ENCODE data around the gene SRGAP1.

- TF ChIP-seq, protein P1, sequence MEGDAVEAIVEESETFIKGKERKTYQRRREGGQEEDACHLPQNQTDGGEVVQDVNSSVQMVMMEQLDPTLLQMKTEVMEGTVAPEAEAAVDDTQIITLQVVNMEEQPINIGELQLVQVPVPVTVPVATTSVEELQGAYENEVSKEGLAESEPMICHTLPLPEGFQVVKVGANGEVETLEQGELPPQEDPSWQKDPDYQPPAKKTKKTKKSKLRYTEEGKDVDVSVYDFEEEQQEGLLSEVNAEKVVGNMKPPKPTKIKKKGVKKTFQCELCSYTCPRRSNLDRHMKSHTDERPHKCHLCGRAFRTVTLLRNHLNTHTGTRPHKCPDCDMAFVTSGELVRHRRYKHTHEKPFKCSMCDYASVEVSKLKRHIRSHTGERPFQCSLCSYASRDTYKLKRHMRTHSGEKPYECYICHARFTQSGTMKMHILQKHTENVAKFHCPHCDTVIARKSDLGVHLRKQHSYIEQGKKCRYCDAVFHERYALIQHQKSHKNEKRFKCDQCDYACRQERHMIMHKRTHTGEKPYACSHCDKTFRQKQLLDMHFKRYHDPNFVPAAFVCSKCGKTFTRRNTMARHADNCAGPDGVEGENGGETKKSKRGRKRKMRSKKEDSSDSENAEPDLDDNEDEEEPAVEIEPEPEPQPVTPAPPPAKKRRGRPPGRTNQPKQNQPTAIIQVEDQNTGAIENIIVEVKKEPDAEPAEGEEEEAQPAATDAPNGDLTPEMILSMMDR (IDR thresholded peaks at IDR 0.05), result peak in 2 of 3 experiments; percentile 34 to 39
- TF ChIP-seq POLR2AphosphoS5 (IDR thresholded peaks at IDR 0.05; ENCODE audit: insufficient read depth in 1 of 2, low read depth in 1 of 2), result no peak
Measured at GRCh38 chr12:63802012-63802608, 42.4 kb upstream of the SRGAP1 start.

Data from vagina (tissue), 2 donors.